Heart left ventricle (tissue), 16 donors: ENCODE results near the gene ETNK2. TPM values are rescaled to one million over a fixed set of nuclear protein-coding genes. Genes with fewer than 3 reads are reported as not detected.
A peak's percentile ranks its signal among the peaks of the same experiment; 100 is the strongest.

Experiments
- ATAC-seq, 4 donors: fragments of 200-7000 bp; cut with Tn5 transposase; one replicate each; pipeline ENCODE4 v1.9.1; 2020 to 2022; ENCODE audit warnings: moderate library complexity in 4 of 4, mild to moderate bottlenecking in 3 of 4, moderate number of reproducible peaks in 1 of 4
- DNase-seq, 5 donors: peaks; one replicate each; pipeline ENCODE4 v3.0.0-alpha.2; 2020
- H3K27ac ChIP-seq, 12 donors: fragments of 200-600 bp; sonication (generic) in 4 of 12; one replicate each; pipeline versions ENCODE4 v1.5.0 to v1.8.0; 2016 to 2022; ENCODE audit warnings: mild to moderate bottlenecking in 2 of 12
- H3K27me3 ChIP-seq, 9 donors: fragments of 200-600 bp; sonication (generic) in 2 of 9; one replicate each; pipeline versions ENCODE4 v1.5.1 to v1.8.0; 2016 to 2022; ENCODE audit warnings: mild to moderate bottlenecking in 3 of 9
- H3K36me3 ChIP-seq, 9 donors: fragments of 200-600 bp; sonication (generic) in 2 of 9; one replicate each; pipeline versions ENCODE4 v1.5.0 to v1.8.0; 2018 to 2022; ENCODE audit warnings: mild to moderate bottlenecking in 2 of 9
- H3K4me1 ChIP-seq, 12 donors: fragments of 200-600 bp; sonication (generic) in 4 of 12; one replicate each; pipeline versions ENCODE4 v1.5.0 to v1.8.0; 2016 to 2022; ENCODE audit warnings: mild to moderate bottlenecking in 3 of 12
- H3K4me3 ChIP-seq, 12 donors: fragments of 200-600 bp; sonication (generic) in 4 of 12; one replicate each; pipeline versions ENCODE4 v1.5.0 to v1.8.0; 2017 to 2022; ENCODE audit warnings: mild to moderate bottlenecking in 9 of 12, moderate library complexity in 4 of 12
- H3K9me3 ChIP-seq, 12 donors: fragments of 200-600 bp; sonication (generic) in 4 of 12; one replicate each; pipeline versions ENCODE4 v1.5.0 to v1.8.0; 2016 to 2022; ENCODE audit warnings: mild to moderate bottlenecking in 1 of 12
- POLR2A ChIP-seq, 2 donors: fragments of 450-650 bp; IDR thresholded peaks; one replicate each; pipeline ENCODE4 v1.6.1; 2017; ENCODE audit warnings: antibody characterized with exemption in 2 of 2, mild to moderate bottlenecking in 2 of 2, moderate library complexity in 2 of 2
- WGBS, 4 donors: extraction: QIAGEN DNeasy Blood & Tissue Kit in 2 of 4; methylation state at CpG; one replicate each; pipeline versions ENCODE4 v1.1.5 to v1.1.7; 2013 to 2018; 5-methylcytosine and 5-hydroxymethylcytosine counted together
- intact Hi-C, 10 donors: fragments of 100-400 bp; cut with DNase I; formaldehyde crosslinking; loops; one replicate each; pipeline versions ENCODE4 v1.11.1 to v1.14.2; 2022
- polyA plus RNA-seq, 2 donors: library from polyadenylated mRNA; stranded (reverse); fragments of 200-250 nt; gene quantifications; one replicate each; pipeline ENCODE4 v1.2.3, GENCODE V29; 2013
- total RNA-seq, 9 donors: library from RNA; depleted of rRNA in 2 of 9; stranded (reverse); fragments of >200 nt in 2 of 9; fragmentation: NEBNext Ultra II Directional in 3 of 9; extraction: Animal tissue kit (Norgen Biotek cat#: 25700) in 3 of 9; gene quantifications; one replicate each; pipeline versions ENCODE4 v1.1.0 to v1.2.4, GENCODE V29; 2016 to 2023
- TF ChIP-seq, protein P1 (sequence below), 12 donors: fragments of 200-600 bp; sonication (generic) in 4 of 12; IDR thresholded peaks; one replicate each; pipeline versions ENCODE4 v1.5.0 to v1.8.0; 2018 to 2022; ENCODE audit warnings: antibody characterized with exemption in 12 of 12, mild to moderate bottlenecking in 5 of 12
- donor health status: ischemic (EF 13 %, LVEDD 7.1; RV severe dilation, severe dysfunction).
- donor health status: healthy with polysubstance abuse.
- donor health status: DM: no; HTN: yes; CAD: no.
- donor health status: DM: no; HTN: no; CAD: no.
- donor health status: ischemic (EF 25% LVEDD 6.9; RV normal size, moderate dysfunction).
- donor health status: ischemic (EF 25% LVEDD 5.7; RV mildly dilated, moderate dysfunction).
- donor health status: healthy.
- donor health status: DM: yes; HTN: yes; CAD: no.
- donor health status: ischemic (EF 35%, LVEDD 5.7; RV mildly dilated, moderate dysfunction).
- donor health status: nonischemic (EF 11% LVEDD 7.7; RV severe dilation, severe dysfunction).
- donor health status: DM: yes; HTN: yes; CAD: no.
- donor health status: PGD.
- donor health status: ischemic (EF 29% LVEDD 5.4; RV normal size, mild dysfunction).
- donor health status: nonischemic (EF 23%, LVEDD 6.1; RV moderate dilation, normal function).

The ETNK2 gene
- total and polyA plus RNA-seq, 11 donors = 1.1 to 16.3 (median 3.0) TPM

- Histone ChIP-seq H3K9me3 (no peaks in the 10 kb centered on the region), H3K4me3 (no peak overlapping the region), H3K4me1 (no peaks in the 10 kb centered on the region), H3K27ac (no peak overlapping the region), H3K27me3 (peaks cover 0 to 12% (median 2%) of the 10 kb centered on the region in 9 donors), H3K36me3 (no peaks in the 10 kb centered on the region)
- WGBS, 4 donors = 63 to 79% (median 75%) methylated on average over 1 of the region's 1 CpG
- ATAC-seq (no peak), DNase-seq (no peak)
- intact Hi-C loops = no loop called here
- TF ChIP-seq POLR2A (IDR thresholded peaks at IDR 0.05) = no peak
- TF ChIP-seq, protein P1, sequence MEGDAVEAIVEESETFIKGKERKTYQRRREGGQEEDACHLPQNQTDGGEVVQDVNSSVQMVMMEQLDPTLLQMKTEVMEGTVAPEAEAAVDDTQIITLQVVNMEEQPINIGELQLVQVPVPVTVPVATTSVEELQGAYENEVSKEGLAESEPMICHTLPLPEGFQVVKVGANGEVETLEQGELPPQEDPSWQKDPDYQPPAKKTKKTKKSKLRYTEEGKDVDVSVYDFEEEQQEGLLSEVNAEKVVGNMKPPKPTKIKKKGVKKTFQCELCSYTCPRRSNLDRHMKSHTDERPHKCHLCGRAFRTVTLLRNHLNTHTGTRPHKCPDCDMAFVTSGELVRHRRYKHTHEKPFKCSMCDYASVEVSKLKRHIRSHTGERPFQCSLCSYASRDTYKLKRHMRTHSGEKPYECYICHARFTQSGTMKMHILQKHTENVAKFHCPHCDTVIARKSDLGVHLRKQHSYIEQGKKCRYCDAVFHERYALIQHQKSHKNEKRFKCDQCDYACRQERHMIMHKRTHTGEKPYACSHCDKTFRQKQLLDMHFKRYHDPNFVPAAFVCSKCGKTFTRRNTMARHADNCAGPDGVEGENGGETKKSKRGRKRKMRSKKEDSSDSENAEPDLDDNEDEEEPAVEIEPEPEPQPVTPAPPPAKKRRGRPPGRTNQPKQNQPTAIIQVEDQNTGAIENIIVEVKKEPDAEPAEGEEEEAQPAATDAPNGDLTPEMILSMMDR (IDR thresholded peaks at IDR 0.05) = no peak
Observed at GRCh38 chr1:204181116-204181515, 29.3 kb upstream of the ETNK2 start.

GRCh38 chr1:204180133-204180532 is 28.3 kb upstream of the ETNK2 start:
- Histone ChIP-seq H3K4me1 (no peaks in the 10 kb centered on the region), H3K27me3 (peaks cover 0 to 11% (median 0%) of the 10 kb centered on the region in 9 donors), H3K4me3 (no peak overlapping the region), H3K9me3 (no peaks in the 10 kb centered on the region), H3K27ac (no peak overlapping the region), H3K36me3 (no peaks in the 10 kb centered on the region)
- DNase-seq = no peak
- intact Hi-C loops = no loop called here
- no peak for TF ChIP-seq POLR2A (IDR thresholded peaks at IDR 0.05)
- TF ChIP-seq, protein P1 (IDR thresholded peaks at IDR 0.05) = no peak
- WGBS, 4 donors = 75 to 82% (median 80%) methylated on average over 6 of the region's 6 CpGs
- no peak for ATAC-seq

DNA sequence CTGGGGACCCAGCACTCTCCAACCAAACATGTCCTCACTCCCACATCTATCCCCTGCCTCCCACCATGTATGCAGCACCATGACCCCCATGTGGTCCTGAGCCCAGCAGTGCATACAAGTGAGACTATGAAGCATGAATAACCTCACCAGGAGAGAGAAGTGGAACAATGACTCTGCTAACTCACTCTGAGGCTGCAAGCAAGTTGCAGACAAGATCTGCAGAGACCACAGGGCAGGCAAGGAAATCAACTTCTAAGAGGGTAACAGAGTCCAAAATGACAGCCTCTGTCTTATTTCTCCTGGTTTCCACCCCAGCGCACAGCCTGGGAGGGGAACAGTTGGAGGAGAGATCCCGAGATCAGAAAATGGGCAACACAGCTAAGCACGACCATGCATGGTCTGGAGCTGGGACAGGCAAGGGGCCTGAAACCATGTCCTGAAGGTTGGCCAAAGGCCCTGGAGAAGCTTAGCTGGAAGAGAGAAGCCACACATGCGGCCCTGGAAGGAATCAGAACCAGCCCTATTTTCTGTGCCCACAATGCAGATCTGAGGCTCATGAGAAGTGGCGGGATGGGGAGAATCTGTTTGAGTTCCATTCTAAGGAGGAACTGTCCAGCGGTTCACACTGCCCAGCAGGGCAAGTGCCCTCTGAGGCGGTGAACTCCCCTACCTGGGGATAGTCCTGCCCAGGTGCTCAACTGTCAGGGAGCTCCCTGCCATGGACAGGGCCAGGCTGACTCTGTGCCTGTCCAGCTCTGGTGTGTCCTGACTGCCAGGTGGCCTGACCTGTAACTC is 26.8 kb upstream of the ETNK2 start:
- TF ChIP-seq POLR2A (IDR thresholded peaks at IDR 0.05) = no peak
- TF ChIP-seq, protein P1 (IDR thresholded peaks at IDR 0.05) = no peak
- intact Hi-C loops = no loop called here
- no peaks in the 10 kb centered on the region for H3K36me3 ChIP-seq
- DNase-seq (no peak), ATAC-seq (peak in 1 of 4 donors; percentile 38)
- no peak overlapping the region for H3K4me3 ChIP-seq
- H3K9me3 ChIP-seq = no peaks in the 10 kb centered on the region
- H3K27me3 ChIP-seq = peaks cover 0 to 17% (median 0%) of the 10 kb centered on the region in 9 donors
- H3K4me1 ChIP-seq = no peaks in the 10 kb centered on the region
- no peak overlapping the region for H3K27ac ChIP-seq
- 82 to 88% (median 87%) methylated on average over 7 of the region's 7 CpGs for WGBS, 4 donors

GRCh38 chr1:204177133-204177532 is 25.3 kb upstream of the ETNK2 start:
- Histone ChIP-seq H3K9me3 (no peaks in the 10 kb centered on the region), H3K4me3 (no peak overlapping the region), H3K4me1 (no peaks in the 10 kb centered on the region), H3K27ac (no peak overlapping the region), H3K36me3 (no peaks in the 10 kb centered on the region), H3K27me3 (peaks cover 0 to 17% (median 0%) of the 10 kb centered on the region in 9 donors)
- no peak for ATAC-seq
- DNase-seq = no peak
- TF ChIP-seq, protein P1 (IDR thresholded peaks at IDR 0.05) = no peak
- no peak for TF ChIP-seq POLR2A (IDR thresholded peaks at IDR 0.05)
- whole genome bisulfite sequencing, 4 donors = 31 to 42% (median 40%) methylated on average over 4 of the region's 4 CpGs
- intact Hi-C loops = no loop called here
